Heart left ventricle (tissue), 16 donors: ENCODE results near the gene SHOX. TPM values are rescaled to one million over a fixed set of nuclear protein-coding genes. Genes with fewer than 3 reads are reported as not detected.
"Not testable (repeated sequence)": the region's sequence is repeated elsewhere in the genome, so short reads cannot be mapped to it uniquely, and the experiment has no call there.

Source experiments
- ATAC-seq, 4 donors: fragments of 200-7000 bp; cut with Tn5 transposase; one replicate each; pipeline ENCODE4 v1.9.1; 2020 to 2022; ENCODE audit warnings: moderate library complexity in 4 of 4, mild to moderate bottlenecking in 3 of 4, moderate number of reproducible peaks in 1 of 4
- DNase-seq, 5 donors: peaks; one replicate each; pipeline ENCODE4 v3.0.0-alpha.2; 2020
- H3K27ac ChIP-seq, 12 donors: fragments of 200-600 bp; sonication (generic) in 4 of 12; one replicate each; pipeline versions ENCODE4 v1.5.0 to v1.8.0; 2016 to 2022; ENCODE audit warnings: mild to moderate bottlenecking in 2 of 12
- H3K27me3 ChIP-seq, 9 donors: fragments of 200-600 bp; sonication (generic) in 2 of 9; one replicate each; pipeline versions ENCODE4 v1.5.1 to v1.8.0; 2016 to 2022; ENCODE audit warnings: mild to moderate bottlenecking in 3 of 9
- H3K36me3 ChIP-seq, 9 donors: fragments of 200-600 bp; sonication (generic) in 2 of 9; one replicate each; pipeline versions ENCODE4 v1.5.0 to v1.8.0; 2018 to 2022; ENCODE audit warnings: mild to moderate bottlenecking in 2 of 9
- H3K4me1 ChIP-seq, 12 donors: fragments of 200-600 bp; sonication (generic) in 4 of 12; one replicate each; pipeline versions ENCODE4 v1.5.0 to v1.8.0; 2016 to 2022; ENCODE audit warnings: mild to moderate bottlenecking in 3 of 12
- H3K4me3 ChIP-seq, 12 donors: fragments of 200-600 bp; sonication (generic) in 4 of 12; one replicate each; pipeline versions ENCODE4 v1.5.0 to v1.8.0; 2017 to 2022; ENCODE audit warnings: mild to moderate bottlenecking in 9 of 12, moderate library complexity in 4 of 12
- H3K9me3 ChIP-seq, 12 donors: fragments of 200-600 bp; sonication (generic) in 4 of 12; one replicate each; pipeline versions ENCODE4 v1.5.0 to v1.8.0; 2016 to 2022; ENCODE audit warnings: mild to moderate bottlenecking in 1 of 12
- POLR2A ChIP-seq, 2 donors: fragments of 450-650 bp; IDR thresholded peaks; one replicate each; pipeline ENCODE4 v1.6.1; 2017; ENCODE audit warnings: antibody characterized with exemption in 2 of 2, mild to moderate bottlenecking in 2 of 2, moderate library complexity in 2 of 2
- WGBS, 4 donors: extraction: QIAGEN DNeasy Blood & Tissue Kit in 2 of 4; methylation state at CpG; one replicate each; pipeline versions ENCODE4 v1.1.5 to v1.1.7; 2013 to 2018; 5-methylcytosine and 5-hydroxymethylcytosine counted together
- intact Hi-C, 10 donors: fragments of 100-400 bp; cut with DNase I; formaldehyde crosslinking; loops; one replicate each; pipeline versions ENCODE4 v1.11.1 to v1.14.2; 2022
- polyA plus RNA-seq, 2 donors: library from polyadenylated mRNA; stranded (reverse); fragments of 200-250 nt; gene quantifications; one replicate each; pipeline ENCODE4 v1.2.3, GENCODE V29; 2013
- total RNA-seq, 9 donors: library from RNA; depleted of rRNA in 2 of 9; stranded (reverse); fragments of >200 nt in 2 of 9; fragmentation: NEBNext Ultra II Directional in 3 of 9; extraction: Animal tissue kit (Norgen Biotek cat#: 25700) in 3 of 9; gene quantifications; one replicate each; pipeline versions ENCODE4 v1.1.0 to v1.2.4, GENCODE V29; 2016 to 2023
- TF ChIP-seq, protein P1 (sequence below), 12 donors: fragments of 200-600 bp; sonication (generic) in 4 of 12; IDR thresholded peaks; one replicate each; pipeline versions ENCODE4 v1.5.0 to v1.8.0; 2018 to 2022; ENCODE audit warnings: antibody characterized with exemption in 12 of 12, mild to moderate bottlenecking in 5 of 12
- donor health status: ischemic (EF 13 %, LVEDD 7.1; RV severe dilation, severe dysfunction).
- donor health status: healthy with polysubstance abuse.
- donor health status: DM: no; HTN: yes; CAD: no.
- donor health status: DM: no; HTN: no; CAD: no.
- donor health status: ischemic (EF 25% LVEDD 6.9; RV normal size, moderate dysfunction).
- donor health status: ischemic (EF 25% LVEDD 5.7; RV mildly dilated, moderate dysfunction).
- donor health status: healthy.
- donor health status: DM: yes; HTN: yes; CAD: no.
- donor health status: ischemic (EF 35%, LVEDD 5.7; RV mildly dilated, moderate dysfunction).
- donor health status: nonischemic (EF 11% LVEDD 7.7; RV severe dilation, severe dysfunction).
- donor health status: DM: yes; HTN: yes; CAD: no.
- donor health status: PGD.
- donor health status: ischemic (EF 29% LVEDD 5.4; RV normal size, mild dysfunction).
- donor health status: nonischemic (EF 23%, LVEDD 6.1; RV moderate dilation, normal function).

SHOX gene
- total and polyA plus RNA-seq, 11 donors: not detected

DNA sequence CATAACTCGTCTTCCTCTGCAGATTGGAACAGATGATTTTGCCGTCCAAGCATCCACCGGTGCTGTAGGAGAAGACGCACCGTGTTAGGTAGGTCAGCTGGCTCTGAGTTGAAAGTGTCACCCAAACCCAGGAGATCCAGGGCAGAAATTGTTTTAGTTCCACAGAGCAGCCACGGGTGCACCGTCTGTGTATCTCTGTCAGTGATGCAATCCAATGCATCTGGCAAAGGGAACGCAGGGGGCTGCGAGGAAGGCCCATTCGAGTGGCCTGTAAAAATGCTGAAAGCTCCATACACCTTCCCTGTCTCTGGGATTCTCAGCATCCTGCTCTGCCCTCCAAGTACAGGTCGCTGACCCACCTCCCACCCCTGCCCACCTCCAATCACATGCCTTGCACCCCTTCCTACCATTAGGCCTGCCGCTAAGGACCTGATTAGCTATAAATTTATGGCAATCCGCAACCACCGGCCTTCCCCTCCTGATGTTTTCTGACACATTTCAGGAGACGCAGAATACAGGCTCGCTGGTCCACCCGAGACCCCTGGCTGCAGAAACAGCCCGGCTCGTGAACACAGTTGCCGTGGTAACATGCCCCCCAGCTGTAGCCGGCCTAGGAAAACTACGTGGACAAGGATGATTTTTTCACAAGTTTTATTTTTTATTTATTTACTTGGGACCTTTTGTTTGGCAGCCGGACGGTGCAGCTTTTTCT, 39.7 kb upstream of the SHOX start:
- Histone ChIP-seq H3K27ac (no peak overlapping the region), H3K4me1 (no peaks in the 10 kb centered on the region), H3K9me3 (peaks cover 0 to 10% (median 2%) of the 10 kb centered on the region in 12 donors), H3K36me3 (no peaks in the 10 kb centered on the region), H3K4me3 (no peak overlapping the region), H3K27me3 (no peaks in the 10 kb centered on the region)
- ATAC-seq (no peak), DNase-seq (no peak)
- no peak for TF ChIP-seq POLR2A (IDR thresholded peaks at IDR 0.05)
- TF ChIP-seq, protein P1, sequence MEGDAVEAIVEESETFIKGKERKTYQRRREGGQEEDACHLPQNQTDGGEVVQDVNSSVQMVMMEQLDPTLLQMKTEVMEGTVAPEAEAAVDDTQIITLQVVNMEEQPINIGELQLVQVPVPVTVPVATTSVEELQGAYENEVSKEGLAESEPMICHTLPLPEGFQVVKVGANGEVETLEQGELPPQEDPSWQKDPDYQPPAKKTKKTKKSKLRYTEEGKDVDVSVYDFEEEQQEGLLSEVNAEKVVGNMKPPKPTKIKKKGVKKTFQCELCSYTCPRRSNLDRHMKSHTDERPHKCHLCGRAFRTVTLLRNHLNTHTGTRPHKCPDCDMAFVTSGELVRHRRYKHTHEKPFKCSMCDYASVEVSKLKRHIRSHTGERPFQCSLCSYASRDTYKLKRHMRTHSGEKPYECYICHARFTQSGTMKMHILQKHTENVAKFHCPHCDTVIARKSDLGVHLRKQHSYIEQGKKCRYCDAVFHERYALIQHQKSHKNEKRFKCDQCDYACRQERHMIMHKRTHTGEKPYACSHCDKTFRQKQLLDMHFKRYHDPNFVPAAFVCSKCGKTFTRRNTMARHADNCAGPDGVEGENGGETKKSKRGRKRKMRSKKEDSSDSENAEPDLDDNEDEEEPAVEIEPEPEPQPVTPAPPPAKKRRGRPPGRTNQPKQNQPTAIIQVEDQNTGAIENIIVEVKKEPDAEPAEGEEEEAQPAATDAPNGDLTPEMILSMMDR (IDR thresholded peaks at IDR 0.05): no peak
- 75 to 77% (median 76%) methylated on average over 24 of the region's 24 CpGs for WGBS, 4 donors
- intact Hi-C loops: no loop called here

DNA sequence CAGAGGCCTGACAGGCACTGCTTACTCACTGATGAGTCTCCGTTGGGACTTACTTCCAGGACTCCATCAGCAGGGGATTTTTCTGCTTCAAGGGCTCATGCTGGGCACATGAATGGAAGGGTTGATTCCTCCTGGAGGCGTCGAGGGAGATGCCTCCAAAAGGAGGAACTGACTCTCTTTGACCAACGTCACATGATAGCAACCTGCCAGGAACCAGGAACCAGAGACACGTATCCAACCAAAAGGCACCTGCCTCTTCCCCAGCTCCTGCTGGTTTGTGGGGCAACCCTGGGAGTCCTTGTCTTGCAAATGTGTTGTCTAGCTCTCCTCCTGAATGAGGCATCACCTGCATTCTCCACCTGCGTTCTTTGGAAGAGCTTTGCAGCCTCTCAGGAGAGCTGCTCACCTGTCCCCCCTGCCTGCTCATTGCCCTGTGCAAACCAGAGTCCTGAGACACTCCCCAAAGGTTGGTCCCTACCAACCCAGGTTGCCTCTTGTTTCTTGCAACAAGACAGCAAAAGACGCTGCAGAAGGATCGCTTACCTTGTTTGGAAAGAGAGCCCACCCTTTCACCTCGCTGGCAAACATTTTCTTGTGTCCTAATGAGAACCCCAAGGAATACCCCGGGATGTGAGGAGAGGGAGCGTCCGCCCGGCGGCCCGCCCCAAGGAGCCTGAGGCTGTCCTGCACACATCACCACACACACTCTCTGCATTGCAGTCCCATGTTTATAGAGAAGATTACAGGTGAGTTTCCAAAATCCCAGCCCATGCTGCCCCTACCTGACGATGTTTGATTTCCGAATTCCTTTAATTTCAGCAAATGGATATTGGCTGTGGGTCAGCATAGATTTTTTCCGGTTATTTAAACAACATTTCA, 30.5 kb upstream of the SHOX start:
- Histone ChIP-seq H3K9me3 (peaks cover 0 to 24% (median 16%) of the 10 kb centered on the region in 12 donors), H3K36me3 (no peaks in the 10 kb centered on the region), H3K4me1 (no peaks in the 10 kb centered on the region), H3K4me3 (no peak overlapping the region), H3K27me3 (no peaks in the 10 kb centered on the region), H3K27ac (no peak overlapping the region)
- 44 to 62% (median 51%) methylated on average over 17 to 18 of the region's 18 CpGs for WGBS, 4 donors
- intact Hi-C loops: no loop called here
- no peak for ATAC-seq
- DNase-seq: no peak
- TF ChIP-seq, protein P1 (IDR thresholded peaks at IDR 0.05): no peak
- no peak for TF ChIP-seq POLR2A (IDR thresholded peaks at IDR 0.05)

DNA sequence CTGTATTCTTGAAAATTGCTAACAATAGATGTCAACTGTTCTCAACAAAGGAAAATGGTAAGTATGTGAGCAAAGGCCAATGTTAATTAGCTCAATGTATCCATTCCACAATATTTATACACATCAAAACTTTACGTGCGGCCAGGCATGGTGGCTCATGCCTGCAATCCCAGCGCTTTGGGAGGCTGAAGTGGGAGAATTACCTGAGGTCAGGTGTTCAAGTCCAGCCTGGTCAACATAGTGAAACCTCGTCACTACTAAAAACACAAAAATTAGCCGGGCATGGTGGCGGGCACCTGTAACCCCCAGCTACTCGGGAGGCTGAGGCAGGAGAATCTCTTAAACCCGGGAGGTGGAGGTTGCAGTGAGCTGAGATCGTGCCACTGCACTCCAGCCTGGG, 27.6 kb upstream of the SHOX start:
- intact Hi-C loops, H3K4me3 ChIP-seq, H3K27me3 ChIP-seq, DNase-seq, H3K36me3 ChIP-seq, H3K9me3 ChIP-seq, H3K4me1 ChIP-seq, H3K27ac ChIP-seq, ATAC-seq: not testable (repeated sequence)
- 86 to 91% (median 89%) methylated on average over 9 of the region's 9 CpGs for WGBS, 4 donors

DNA sequence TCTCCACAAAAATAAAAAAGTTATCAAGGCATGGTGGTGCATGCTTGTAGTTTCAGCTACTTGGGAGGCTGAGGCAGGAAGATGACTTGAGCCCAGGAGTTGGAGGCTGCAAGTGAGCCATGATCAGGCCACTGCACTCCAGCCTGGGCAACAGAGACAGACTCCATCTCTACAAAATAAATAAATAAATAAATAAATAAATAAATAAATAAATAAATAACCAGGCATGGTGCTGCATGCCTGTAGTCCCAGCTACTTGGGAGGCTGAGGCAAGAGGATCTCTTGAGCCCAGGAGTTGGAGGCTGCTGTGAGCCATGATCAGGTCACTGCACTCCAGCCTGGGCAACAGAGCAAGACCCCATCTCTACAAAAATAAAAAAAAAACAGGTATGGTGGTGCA, 26.0 kb upstream of the SHOX start:
- H3K27me3 ChIP-seq, H3K9me3 ChIP-seq, ATAC-seq, intact Hi-C loops, DNase-seq, H3K27ac ChIP-seq, H3K4me3 ChIP-seq, H3K36me3 ChIP-seq, H3K4me1 ChIP-seq: not testable (repeated sequence)

DNA sequence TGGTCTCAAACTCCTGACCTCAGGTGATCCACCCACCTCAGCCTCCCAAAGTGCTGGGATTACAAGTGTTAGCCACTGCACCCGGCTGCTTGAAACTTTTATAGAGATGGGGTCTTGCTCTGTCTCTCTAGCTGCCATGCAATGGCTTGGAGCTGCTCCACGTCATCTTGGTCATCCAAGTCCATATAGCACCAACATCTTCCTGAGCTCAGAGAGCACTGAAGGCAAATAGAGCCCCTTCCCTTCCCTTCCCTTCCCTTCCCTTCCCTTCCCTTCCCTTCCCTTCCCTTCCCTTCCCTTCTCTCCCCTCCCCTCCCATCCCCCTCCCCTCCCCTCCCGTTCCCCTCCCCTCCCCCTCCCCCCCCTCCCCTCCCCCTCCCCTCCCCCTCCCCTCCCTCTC, 22.5 kb upstream of the SHOX start:
- 37 to 82% (median 62%) methylated on average over 2 of the region's 3 CpGs for WGBS, 4 donors
- ATAC-seq, H3K27ac ChIP-seq, H3K4me3 ChIP-seq, H3K36me3 ChIP-seq, H3K27me3 ChIP-seq, H3K4me1 ChIP-seq, intact Hi-C loops, DNase-seq: not testable (repeated sequence)
- H3K9me3 ChIP-seq: peaks cover 0 to 32% (median 20%) of the 10 kb centered on the region in 12 donors
